Smooth muscle cell of the brain vasculature (primary cell): Measurements from ENCODE around the gene RNF169.
"Not testable (repeated sequence)": the region's sequence is repeated elsewhere in the genome, so short reads cannot be mapped to it uniquely, and the experiment has no call there.

Experiments
- DNase-seq: peaks from one replicate; pipeline ENCODE4 v3.0.0-alpha.2; 2012; ENCODE audit warnings: low read depth, low spot score

Gene RNF169

DNA sequence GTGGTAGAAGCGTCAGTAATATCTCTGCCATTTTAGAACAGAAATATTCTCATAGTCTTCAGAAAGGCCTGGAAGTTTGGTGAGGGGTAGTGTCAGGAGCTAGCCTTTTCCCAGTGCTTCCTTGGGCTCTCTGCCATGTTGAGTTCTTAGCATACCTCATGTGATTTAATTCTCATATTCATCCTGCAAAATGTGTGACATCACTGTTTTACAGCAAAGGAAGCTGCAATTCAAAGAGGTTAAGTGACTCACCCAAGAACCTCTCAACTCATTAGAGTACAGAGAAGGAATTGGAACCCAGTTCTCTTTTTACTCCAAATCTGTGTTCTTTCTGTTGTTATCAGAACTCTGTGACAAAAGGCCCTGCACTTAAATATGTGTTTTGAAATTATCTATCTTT, 72.1 kb downstream of the RNF169 start:
- peak; percentile 20 for DNase-seq

DNA sequence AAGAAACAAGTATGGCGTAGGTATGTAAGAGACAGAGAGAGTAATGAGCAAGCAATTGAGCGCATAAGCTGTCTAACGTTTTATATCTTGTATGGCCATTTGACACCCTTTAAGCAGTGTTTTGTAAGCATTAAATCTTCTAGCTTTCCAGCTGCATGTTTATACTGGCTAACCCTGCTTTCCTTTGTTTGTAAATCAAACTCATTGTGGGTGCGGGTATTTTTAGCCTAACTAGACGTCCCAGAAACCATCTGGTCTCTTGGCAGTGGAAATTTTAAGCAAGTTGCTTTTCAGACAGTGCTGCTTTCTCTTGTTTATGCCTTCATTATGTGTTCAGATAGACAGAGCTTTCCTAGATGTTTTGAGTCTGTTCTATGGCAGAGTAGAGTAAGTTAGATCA, 73.5 kb downstream of the RNF169 start:
- DNase-seq, result peak; percentile 33

DNA sequence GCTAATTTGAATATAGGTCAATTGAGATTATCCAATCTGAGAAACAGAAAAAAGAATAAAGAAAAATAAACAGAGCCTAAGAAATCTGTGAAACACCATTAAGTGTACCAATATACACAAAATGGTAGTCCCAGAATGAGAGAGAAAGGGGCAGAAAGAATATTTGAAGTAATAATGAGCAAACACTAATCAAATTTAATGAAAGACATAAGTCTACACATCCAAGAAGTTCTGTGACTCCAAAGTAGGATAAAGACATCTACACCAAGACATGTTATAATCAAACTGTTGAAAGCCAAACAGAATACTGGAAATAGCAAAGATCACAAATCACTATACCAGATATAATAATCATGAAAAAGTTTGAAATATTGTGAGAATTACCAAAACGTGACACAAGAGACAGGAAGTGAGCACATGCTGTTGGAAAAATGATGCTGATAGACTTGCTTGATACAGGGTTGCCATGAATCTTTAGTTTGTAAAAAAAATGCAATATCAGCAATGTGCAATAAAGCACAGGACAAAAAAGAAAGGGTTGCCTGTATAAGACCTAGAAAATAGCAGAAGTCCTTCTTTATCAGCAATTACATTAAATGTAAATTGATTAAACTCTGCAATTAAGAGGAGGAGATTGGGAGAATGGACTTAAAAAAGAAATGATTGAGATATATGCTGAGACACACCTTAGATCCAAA, 75.8 kb downstream of the RNF169 start:
- DNase-seq, result no peak

- DNase-seq, result not testable (repeated sequence)
Measured at GRCh38 chr11:74825596-74825995, 76.9 kb downstream of the RNF169 start.

DNA sequence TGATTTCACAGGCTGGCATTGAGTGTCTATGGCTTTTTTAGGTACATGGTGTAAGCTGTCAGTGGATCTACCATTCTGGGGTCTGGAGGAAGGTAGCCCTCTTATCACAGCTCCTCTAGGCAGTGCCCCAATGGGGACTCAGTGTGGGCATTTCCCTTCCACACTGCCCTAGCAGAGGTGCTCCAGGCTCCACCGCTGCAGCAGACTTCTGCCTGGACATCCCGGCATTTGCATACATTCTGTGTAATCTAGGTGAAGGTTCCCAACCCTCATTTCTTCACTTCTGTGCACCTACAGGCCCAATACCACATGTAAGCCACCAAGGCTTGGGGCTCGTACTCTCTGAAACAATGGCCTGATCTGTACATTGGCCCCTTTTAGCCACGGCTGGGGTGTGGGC, 78.3 kb downstream of the RNF169 start:
- no peak for DNase-seq

- no peak for DNase-seq
Measured at GRCh38 chr11:74837191-74837590, 88.5 kb downstream of the RNF169 start.

DNA sequence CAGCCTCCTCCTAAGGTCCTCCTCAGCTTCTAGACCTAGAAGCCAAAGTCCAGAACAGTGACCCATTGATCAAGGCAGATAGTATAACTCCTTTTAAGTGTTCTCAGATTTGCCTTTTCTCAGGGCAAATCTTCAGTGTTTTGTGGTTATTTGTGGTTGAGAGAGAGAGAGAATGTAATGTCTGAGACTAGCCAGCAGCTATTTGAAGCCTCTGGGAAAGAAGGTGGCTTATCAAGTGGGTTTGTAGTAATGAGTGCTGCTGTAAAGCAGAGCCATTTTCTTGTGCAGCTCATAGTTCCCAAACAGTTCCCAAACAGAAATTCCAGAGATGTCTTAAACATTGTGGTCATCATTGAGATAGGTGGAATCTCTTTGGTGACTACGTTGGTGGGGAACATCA, 89.5 kb downstream of the RNF169 start:
- DNase-seq, result no peak

DNA sequence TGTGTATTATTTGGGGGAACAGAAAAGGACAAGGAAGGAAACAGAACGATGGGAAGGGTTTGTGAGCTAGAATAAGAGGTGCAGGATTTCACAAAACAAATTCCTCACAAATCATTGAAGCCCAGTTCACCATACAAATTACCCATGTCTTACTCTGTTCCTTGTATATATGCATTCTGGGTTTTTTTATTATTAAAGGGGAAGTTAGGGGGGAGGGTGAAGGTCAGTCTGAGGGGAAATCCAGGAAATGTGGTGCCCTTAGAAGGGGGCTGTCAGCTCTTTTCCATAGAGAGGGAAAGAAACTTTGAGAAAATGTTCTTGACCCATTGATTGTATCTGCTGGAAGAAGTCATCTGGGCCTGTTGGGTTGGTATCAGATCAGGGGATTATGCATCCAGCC, 90.8 kb downstream of the RNF169 start:
- DNase-seq, result no peak

GRCh38 chr11:74839971-74840370, 91.3 kb downstream of the RNF169 start:
- DNase-seq, result no peak

DNA sequence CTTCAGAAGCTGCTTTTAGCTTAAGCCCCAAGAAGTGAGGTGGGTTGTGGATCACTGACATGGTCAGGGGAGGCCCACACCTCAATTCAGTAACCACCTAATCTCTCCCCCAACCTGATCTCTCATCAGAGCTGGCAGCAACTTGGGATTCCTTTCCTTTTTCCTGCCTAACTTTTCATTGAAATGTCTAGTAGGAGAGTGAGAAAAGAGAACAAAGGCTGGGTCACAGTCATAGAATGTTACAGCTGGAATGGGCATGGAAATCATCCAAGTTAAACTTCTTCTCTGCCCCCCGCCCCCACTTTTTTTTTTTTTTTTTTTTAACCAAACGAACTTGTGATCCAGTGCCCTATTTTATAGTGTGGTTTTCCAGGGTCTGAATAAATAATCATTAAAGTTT, 91.8 kb downstream of the RNF169 start:
- no peak for DNase-seq

DNA sequence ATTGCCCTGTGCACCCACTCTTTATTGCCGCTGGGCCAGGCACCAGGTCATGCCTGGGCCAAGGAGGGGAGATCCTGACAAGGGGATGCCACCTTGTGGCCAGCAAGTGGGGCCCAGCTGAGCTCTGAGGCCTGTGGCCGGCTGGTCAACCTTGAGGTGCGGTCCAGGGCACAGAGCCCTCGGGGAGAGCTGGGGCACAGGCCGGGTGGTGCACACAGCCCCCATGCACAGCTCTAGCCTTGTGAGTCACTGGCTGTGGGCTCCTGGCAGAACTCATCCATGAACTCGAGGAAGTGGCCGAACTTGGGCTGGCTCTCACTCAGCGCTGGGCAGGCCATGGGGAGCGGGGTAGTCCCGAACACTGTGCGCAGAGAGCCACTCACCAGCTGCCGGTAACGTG, 94.3 kb downstream of the RNF169 start:
- no peak for DNase-seq

DNA sequence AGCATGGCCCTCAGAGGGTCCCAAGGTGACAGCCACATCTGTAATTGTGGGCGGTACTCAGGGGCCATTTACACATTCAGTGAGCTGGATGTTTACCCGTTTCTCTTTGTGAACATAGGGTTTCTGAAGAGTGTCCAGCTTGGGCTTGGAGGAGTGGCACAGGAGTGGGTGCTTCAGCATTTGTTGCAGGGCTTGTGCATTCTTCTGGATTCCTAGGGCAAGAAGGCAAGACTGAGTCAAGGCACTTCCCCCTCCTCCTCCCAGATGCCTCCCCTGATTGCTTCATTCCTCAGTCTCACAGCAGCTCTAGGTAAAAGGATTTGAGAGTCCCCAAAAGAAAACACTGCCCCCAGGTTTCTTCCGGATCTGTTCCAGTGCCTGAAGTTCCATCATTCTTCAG, 95.4 kb downstream of the RNF169 start:
- DNase-seq, result no peak

GRCh38 chr11:74844865-74845264, 96.2 kb downstream of the RNF169 start:
- DNase-seq, result no peak

GRCh38 chr11:74845978-74846517, 97.4 kb downstream of the RNF169 start:
- no peak for DNase-seq

DNA sequence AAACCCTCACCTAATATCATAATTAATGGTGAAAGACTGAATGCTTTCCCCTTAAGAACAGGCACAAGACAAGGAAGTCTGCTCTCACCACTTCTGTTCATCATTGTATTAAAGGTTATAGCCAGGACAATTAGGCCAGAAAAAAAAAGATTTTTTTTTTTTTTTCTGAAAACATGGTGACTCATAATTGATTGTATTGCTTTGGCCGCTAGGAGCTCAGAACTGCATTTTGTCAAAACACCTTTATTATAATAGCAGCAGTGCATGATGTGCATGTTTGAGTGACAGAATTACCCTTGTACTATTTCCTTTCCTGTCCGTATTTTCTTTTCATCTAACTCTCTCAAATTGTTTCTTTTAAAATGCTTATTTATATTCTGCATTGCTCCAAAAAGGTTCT, 98.1 kb downstream of the RNF169 start:
- no peak for DNase-seq

- no peak for DNase-seq
Measured at GRCh38 chr11:74847395-74847794, 98.7 kb downstream of the RNF169 start.

- DNase-seq, result no peak
Measured at GRCh38 chr11:74847895-74848294, 99.2 kb downstream of the RNF169 start.

GRCh38 chr11:74849525-74850391, 101.1 kb downstream of the RNF169 start:
- DNase-seq, result peak; percentile 20

DNA sequence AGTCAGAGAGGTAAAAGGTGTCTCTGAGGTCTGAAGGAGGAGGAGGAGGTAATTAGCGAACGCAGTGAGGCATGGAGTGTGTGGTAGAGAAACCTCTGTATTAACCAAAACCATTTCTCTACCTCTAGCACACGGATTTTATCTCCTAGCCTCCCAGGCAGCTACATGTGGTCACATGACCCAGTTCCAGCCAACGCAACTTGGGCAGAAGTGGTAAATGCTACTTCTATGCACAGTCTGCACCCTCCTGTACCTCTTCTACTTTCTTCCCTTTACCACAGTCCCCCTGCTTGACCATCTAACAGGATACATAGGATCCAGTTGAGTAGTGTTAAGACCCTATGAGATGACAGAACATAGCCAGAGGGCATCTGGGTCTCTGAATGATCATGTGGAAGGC, 104.6 kb downstream of the RNF169 start:
- no peak for DNase-seq

DNA sequence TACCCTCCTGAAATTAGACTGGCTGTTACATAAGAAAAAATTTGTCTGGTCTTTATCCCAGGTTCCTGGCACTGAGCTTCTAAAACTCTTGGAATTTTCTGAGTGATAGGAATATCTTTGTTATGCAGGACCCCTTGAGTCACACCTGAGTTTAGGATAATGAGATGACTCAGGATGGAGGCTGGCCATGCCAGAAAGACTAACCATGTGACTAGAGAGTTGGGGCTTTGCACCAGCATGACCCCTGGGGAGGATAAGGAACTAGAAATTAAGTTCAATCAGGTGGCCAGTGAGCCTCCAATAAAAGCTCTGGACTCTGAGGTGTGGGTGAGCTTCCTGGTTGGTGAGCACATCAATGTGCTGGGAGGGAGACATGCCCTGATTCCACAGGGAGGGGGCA, 112.1 kb downstream of the RNF169 start:
- no peak for DNase-seq

DNA sequence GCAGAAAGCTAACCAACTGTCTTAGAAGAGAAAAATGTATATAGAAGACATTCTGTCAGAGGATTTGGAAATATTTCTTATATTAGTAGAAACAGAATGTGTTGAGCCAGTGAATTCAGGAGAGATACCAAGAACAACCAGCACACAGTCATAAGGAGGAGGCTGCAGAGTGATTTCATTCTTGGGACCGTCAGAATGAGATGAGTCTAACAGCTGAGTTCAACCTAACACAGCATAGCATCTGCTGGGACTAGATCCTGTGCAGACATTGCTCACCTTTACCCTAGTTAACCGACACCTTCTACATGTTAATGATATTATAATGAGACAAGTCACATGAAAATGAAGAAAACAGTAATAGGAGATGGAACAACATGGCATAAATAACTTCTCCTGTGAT, 114.8 kb downstream of the RNF169 start:
- DNase-seq, result no peak

- no peak for DNase-seq
Measured at GRCh38 chr11:74866557-74866956, 117.9 kb downstream of the RNF169 start.

DNA sequence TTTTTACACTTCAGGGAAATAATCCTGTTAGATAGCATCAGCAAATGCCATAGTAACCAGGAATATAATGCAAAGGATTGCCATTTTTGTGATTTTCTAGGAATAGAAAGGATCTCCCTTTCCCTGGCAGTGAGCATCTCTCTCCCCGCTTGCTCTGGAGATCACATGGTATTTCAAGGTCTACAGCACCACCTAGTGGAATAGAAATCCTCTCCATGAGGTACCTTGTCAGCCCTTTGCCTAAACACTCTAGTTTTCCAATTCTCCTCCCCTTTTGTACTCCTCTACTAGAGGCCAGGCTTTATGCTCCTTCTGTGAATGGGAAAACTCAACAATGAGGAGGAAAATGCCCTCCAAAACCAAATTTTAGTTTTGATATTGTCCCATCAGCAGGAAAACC, 121.8 kb downstream of the RNF169 start:
- DNase-seq, result no peak
